Transverse colon (tissue), 3 donors: ENCODE data around the gene GLYATL2.

Source experiments
- CTCF ChIP-seq, 5 experiments: fragments of 200-600 bp in 3 of 5; fragments of 450-650 bp in 2 of 5; sonication (generic) in 3 of 5; IDR thresholded peaks; 1 replicate in 2 of 5; 2 replicates in 3 of 5; pipeline ENCODE4 v1.5.1; 2016 to 2017; ENCODE audit warnings: antibody characterized with exemption in 5 of 5, inconsistent platforms in 3 of 5, mild to moderate bottlenecking in 2 of 5, moderate library complexity in 1 of 5
- POLR2A ChIP-seq: fragments of 450-650 bp; IDR thresholded peaks from one replicate; pipeline ENCODE4 v1.6.1; 2016; ENCODE audit warnings: antibody characterized with exemption, mild to moderate bottlenecking, moderate library complexity

GRCh38 chr11:58811499-58811898 lies 33.0 kb downstream of the GLYATL2 start:
- TF ChIP-seq CTCF (IDR thresholded peaks at IDR 0.05), result no peak
- no peak for TF ChIP-seq POLR2A
